ENCODE measurements around the gene SH2B3.

The SH2B3 gene

DNA sequence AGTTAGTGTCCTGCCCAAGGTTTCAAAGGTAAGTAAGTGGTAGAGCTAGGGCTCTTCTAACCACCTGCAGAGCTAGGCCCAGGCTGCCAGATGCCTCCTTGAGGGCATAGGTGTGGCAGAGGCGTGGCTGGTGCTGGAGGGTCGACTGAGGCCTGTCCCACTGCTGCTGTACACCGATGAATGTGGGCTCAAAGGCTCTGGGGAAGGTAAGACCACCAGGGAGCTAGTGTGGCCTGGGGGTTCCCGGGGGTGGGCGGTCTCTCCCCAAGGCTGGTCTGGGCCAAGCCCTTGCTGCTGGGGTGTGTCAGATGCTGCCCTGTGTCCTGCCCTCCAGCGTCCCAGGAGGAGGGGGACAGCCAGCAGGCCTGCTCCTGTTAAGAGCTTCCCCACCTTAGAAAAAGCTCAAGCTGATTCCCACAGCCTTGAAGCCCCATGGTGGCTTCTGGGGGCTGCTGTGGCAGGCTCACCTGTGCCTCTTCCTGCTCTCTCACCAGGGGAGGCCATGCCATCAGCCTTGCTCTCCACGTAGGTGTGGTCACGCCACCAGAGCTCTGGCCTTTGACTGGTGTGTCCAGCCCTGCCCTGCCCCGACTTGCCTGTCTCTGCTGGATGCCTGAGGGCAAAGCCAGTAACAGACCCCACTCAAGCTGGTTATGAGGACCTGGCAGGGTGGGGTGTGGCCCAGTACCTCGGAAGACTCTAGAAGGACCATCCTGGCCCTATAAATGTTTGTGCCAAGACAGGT, 36.8 kb downstream of the SH2B3 start:
- TF ChIP-seq POLR2A (IDR thresholded peaks at IDR 0.05; ENCODE audit: low read depth, low read length), result 0 out of 2 replicates have a peak, but pooled peaks have one; percentile 11
- TF ChIP-seq POLR2AphosphoS5 (IDR thresholded peaks at IDR 0.05; ENCODE audit: low read depth, low read length), result no peak; the same call in none of the 2 replicates
- no peak for DNase-seq (ENCODE audit: insufficient read length, low spot score)
- peak; percentile 64 for FAIRE-seq

DNA sequence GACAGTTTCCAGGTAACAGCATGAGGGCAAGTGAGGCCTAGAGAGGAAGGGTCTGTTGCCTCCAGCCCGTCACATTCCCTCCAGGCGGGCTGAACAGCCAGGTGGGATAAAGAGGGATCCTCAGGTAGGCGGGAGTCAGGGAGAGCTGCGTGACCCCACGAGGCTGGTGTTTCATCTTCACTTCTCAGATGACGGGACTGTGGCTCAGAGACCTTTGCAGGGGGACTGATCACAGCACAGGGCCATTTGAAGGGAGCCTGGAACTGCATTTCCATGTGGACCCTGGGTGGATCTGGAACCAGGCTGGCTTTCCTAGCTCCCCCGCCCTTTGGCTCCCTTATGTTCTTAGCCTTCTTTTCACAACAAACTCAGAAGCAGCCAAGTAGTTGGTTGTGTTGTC, 37.4 kb downstream of the SH2B3 start:
- TF ChIP-seq SPI1 (IDR thresholded peaks at IDR 0.05; ENCODE audit: low read depth, low read length) (no peak), TAF1 (IDR thresholded peaks at IDR 0.05; ENCODE audit: low read depth, low read length) (no peak), POU2F2 (IDR thresholded peaks at IDR 0.05; ENCODE audit: low read depth, low read length) (no peak), POLR2A (IDR thresholded peaks at IDR 0.05; ENCODE audit: low read depth, low read length) (no peak), POLR2AphosphoS5 (IDR thresholded peaks at IDR 0.05; ENCODE audit: low read depth, low read length) (no peak)
- no peak for DNase-seq (ENCODE audit: insufficient read length, low spot score)
- FAIRE-seq, result no peak

DNA sequence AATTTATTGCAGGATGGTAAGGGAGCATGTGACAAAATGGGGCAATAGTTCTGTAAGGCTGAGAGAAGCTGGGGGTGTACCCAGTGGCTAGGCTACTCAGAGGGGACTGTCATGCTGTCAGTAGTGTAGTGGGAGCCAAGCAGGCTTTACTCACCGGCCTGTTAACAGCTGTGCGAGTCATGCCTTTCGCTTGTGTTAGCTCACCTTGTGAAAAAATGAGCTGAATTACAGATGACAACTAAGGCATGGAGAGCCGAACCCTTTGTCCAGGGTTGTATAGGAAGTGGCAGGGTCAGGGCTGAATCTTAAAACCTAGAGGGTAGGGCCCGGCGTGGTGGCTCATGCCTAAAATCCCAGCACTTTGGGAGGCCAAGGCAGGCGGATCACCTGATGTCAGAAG, 37.9 kb downstream of the SH2B3 start:
- DNase-seq (ENCODE audit: insufficient read length, low spot score), result no peak
- TF ChIP-seq POLR2A (IDR thresholded peaks at IDR 0.05; ENCODE audit: low read depth, low read length) (no peak), SPI1 (IDR thresholded peaks at IDR 0.05; ENCODE audit: low read depth, low read length) (no peak), PAX5 (IDR thresholded peaks at IDR 0.05; ENCODE audit: insufficient read depth, low read length, severe bottlenecking) (no peak), TAF1 (IDR thresholded peaks at IDR 0.05; ENCODE audit: low read depth, low read length) (no peak), POU2F2 (IDR thresholded peaks at IDR 0.05; ENCODE audit: low read depth, low read length) (no peak), POLR2AphosphoS5 (IDR thresholded peaks at IDR 0.05; ENCODE audit: low read depth, low read length) (no peak)
- peak; percentile 90 for FAIRE-seq

DNA sequence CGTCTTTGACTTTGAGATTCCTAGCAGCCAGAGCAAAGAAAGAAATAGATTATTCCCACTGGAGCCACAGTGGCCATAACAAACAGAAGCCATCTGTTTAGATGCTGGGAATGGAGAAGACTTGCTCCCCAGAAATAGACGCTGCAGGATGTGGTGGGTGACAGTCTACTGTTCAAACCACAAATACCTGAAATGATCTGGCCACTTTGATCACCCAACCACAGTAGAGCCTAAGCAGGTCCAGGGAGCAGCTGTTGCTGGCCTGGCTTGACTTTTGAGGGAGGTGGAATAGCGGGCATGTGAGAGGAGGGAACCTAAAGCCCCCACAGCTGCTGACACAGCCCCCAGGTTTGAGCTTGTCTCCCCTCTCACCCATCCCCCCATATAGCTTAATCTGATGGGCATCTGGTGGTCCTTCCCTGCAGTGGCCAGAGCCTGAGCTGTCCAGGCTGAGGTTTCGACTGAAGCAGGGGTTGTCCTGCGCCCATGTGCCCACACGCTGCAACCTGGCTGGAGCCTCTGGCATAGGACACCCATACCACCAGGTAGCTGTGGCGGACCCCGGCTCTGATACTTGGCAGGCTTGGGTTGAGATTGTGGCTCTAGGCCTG, 38.7 kb downstream of the SH2B3 start:
- DNase-seq (ENCODE audit: insufficient read length, low spot score), result no peak
- TF ChIP-seq POU2F2 (IDR thresholded peaks at IDR 0.05; ENCODE audit: low read depth, low read length) (peak; percentile 75), PAX5 (IDR thresholded peaks at IDR 0.05; ENCODE audit: insufficient read depth, low read length, severe bottlenecking) (peak; percentile 85), SPI1 (IDR thresholded peaks at IDR 0.05; ENCODE audit: low read depth, low read length) (0 out of 2 replicates have a peak, but pooled peaks have one; percentile 17), POLR2A (IDR thresholded peaks at IDR 0.05; ENCODE audit: low read depth, low read length) (no peak), TAF1 (IDR thresholded peaks at IDR 0.05; ENCODE audit: low read depth, low read length) (peak; percentile 30; the same call in 1 of the 2 replicates), POLR2AphosphoS5 (IDR thresholded peaks at IDR 0.05; ENCODE audit: low read depth, low read length) (peak; percentile 67)
- no peak for FAIRE-seq

DNA sequence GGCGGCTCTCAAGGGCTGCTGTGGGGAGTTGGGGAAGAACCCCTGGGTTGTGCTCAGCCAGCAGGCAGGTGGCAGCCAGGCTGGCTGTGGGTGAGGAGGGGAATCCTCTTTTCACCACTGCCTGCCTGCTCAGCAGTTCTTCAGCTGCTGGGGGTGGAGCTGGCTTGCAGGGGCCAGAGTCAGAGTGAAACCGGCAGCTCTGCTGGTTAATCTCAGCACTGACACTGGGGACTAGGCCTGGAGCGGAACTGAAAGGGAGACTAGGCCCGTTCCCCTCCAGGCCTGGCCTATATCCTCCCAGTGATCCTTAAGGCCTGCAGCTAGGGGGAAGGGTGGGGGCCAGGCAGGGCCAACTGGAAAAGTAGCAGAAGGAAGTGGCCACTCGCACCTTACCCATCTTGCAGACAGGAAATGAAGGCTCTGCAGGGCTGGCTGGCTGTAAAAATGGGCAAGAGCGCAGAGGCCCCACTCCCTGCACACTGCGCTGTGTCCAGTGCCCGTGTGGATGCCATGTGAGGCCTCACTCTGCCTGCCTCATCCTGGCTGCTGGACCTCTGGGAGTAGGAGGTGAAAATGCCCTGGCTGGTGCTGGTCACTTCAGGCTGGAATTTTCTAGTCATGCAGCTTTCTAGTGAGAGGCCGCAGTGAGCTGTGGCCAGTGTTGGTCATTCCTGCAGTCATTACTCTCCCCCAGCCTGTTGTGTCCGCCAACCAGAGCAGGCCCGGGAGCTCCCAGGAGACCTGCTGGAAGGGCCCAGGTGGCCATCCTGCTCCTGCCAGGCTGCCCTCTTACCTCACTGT, 39.4 kb downstream of the SH2B3 start:
- DNase-seq (ENCODE audit: insufficient read length, low spot score) (peak; percentile 83), FAIRE-seq (peak; percentile 99)
- peak; percentile 12 for TF ChIP-seq PAX5 (IDR thresholded peaks at IDR 0.05; ENCODE audit: insufficient read depth, low read length, severe bottlenecking)
- TF ChIP-seq POU2F2 (IDR thresholded peaks at IDR 0.05; ENCODE audit: low read depth, low read length), result peak; percentile 26; the same call in 1 of the 2 replicates
- TF ChIP-seq POLR2AphosphoS5 (IDR thresholded peaks at IDR 0.05; ENCODE audit: low read depth, low read length), result no peak
- peak; percentile 98 for TF ChIP-seq SPI1 (IDR thresholded peaks at IDR 0.05; ENCODE audit: low read depth, low read length)

DNA sequence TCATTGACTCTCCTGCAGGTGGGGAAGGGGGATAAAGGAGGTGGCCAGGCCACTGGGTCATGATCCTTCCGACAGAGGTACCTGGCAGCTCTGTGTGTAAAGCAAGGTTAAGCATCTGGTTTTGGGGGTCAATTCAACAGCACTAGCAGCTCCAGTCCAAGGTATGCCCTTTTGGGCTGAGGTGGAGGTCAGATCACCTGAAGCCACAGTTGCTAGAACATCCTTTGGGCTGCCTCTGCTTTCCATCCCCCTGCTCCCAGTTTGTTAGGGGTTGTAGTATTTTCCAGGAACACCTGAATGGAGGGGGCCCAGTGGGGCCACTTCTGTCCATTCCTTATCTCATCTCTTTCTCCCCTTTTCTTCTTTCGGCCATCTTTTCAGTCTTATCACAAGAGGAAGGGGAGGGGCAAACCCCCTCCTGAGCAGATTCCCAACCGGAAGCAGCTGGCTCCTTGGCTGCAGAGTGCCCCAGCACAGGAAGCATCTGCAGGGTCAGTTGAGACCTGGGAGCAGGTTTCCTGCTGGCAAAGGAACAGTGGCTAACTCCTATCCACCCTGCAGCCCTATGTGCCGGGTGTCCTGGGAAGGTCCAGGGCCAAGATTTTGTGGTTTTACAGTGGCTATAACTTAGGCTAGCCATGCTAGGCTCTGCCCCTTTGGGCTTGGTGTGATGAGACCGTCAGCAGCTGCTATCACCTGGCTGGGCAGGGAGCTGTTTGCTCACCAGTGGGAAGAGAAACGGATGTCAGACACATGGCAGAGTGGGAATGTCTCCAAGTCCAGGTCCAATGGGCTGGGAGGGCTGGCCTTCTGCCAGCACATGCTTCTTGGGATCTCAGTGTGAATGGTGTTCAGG, 40.2 kb downstream of the SH2B3 start:
- TF ChIP-seq POLR2AphosphoS5 (IDR thresholded peaks at IDR 0.05; ENCODE audit: low read depth, low read length) (peak; percentile 49; the same call in 1 of the 2 replicates), POLR2A (IDR thresholded peaks at IDR 0.05; ENCODE audit: low read depth, low read length) (no peak), PAX5 (IDR thresholded peaks at IDR 0.05; ENCODE audit: insufficient read depth, low read length, severe bottlenecking) (no peak), SPI1 (IDR thresholded peaks at IDR 0.05; ENCODE audit: low read depth, low read length) (no peak), POU2F2 (IDR thresholded peaks at IDR 0.05; ENCODE audit: low read depth, low read length) (no peak), TAF1 (IDR thresholded peaks at IDR 0.05; ENCODE audit: low read depth, low read length) (no peak)
- FAIRE-seq (peak; percentile 23), DNase-seq (ENCODE audit: insufficient read length, low spot score) (no peak)

DNA sequence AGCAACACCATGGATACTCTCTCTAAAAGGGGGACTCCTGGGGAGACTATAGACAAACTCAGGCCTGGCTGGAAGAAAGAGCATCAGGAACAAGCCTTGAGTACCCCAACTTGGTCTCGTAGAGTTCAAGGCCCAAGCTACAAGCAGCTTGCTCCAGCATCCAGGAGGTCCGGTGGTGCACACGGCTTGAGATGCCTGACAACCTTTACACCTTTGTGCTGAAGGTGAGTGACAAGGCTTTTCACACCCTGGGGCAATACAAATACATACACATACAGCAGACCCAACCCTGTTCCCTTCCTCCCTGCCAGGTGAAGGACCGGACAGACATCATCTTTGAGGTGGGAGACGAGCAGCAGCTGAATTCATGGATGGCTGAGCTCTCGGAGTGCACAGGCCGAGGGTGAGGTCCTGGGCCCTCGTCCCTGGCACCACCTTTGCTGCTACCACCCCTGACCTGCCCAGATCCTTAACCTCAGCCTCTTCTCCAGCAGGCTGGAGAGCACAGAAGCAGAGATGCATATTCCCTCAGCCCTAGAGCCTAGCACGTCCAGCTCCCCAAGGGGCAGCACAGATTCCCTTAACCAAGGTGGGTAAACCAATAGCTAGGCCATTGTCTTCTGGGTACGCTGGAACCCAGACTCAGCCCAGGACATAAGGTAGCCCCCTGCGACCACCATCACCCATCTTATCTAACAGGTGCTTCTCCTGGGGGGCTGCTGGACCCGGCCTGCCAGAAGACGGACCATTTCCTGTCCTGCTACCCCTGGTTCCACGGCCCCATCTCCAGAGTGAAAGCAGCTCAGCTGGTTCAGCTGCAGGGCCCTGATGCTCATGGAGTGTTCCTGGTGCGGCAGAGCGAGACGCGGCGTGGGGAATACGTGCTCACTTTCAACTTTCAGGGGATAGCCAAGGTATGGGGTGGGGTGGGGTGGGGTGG, 41.2 kb downstream of the SH2B3 start:
- DNase-seq (ENCODE audit: insufficient read length, low spot score) (no peak), FAIRE-seq (no peak)

DNA sequence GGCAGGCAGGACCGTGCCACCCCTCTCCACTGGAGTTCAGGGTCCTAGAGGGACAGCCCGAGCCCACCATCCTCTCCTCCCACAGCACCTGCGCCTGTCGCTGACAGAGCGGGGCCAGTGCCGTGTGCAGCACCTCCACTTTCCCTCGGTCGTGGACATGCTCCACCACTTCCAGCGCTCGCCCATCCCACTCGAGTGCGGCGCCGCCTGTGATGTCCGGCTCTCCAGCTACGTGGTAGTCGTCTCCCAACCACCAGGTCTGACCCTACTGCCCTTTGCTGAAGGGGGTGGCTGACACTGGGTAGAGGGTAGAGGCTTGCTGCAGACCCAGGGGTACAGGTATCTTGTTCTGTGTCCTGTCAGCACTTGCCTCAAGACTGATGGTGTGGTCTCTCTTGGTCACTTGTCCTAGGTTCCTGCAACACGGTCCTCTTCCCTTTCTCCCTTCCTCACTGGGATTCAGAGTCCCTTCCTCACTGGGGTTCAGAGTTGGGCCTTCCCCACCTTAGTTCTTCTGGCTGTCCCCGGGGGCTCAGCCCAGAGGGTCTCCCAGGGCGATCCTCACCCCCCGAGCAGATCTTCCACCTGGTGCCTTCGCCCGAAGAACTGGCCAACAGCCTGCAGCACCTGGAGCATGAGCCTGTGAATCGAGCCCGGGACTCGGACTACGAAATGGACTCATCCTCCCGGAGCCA, 42.0 kb downstream of the SH2B3 start:
- FAIRE-seq (no peak), DNase-seq (ENCODE audit: insufficient read length, low spot score) (no peak)
- TF ChIP-seq POU2F2 (IDR thresholded peaks at IDR 0.05; ENCODE audit: low read depth, low read length) (no peak), TAF1 (IDR thresholded peaks at IDR 0.05; ENCODE audit: low read depth, low read length) (no peak), POLR2A (IDR thresholded peaks at IDR 0.05; ENCODE audit: low read depth, low read length) (no peak), SPI1 (IDR thresholded peaks at IDR 0.05; ENCODE audit: low read depth, low read length) (no peak), PAX5 (IDR thresholded peaks at IDR 0.05; ENCODE audit: insufficient read depth, low read length, severe bottlenecking) (no peak), POLR2AphosphoS5 (IDR thresholded peaks at IDR 0.05; ENCODE audit: low read depth, low read length) (no peak)

More for the DNA sequence above, 41.2 kb downstream of the SH2B3 start:
- TF ChIP-seq POLR2A (IDR thresholded peaks at IDR 0.05; ENCODE audit: low read depth, low read length) (no peak), POLR2AphosphoS5 (IDR thresholded peaks at IDR 0.05; ENCODE audit: low read depth, low read length) (peak; percentile 4; the same call in 1 of the 2 replicates), TAF1 (IDR thresholded peaks at IDR 0.05; ENCODE audit: low read depth, low read length) (no peak)

Data from GM12891 (cell line).